ENCODE data around the gene TOE1. TPM values are rescaled to one million over a fixed set of nuclear protein-coding genes. Genes with fewer than 3 reads are reported as not detected.
A peak's percentile ranks its signal among the peaks of the same experiment; 100 is the strongest.

The TOE1 gene
- total and polyA plus RNA-seq, 9 of the 15 experiments (the other 6 are each of a cell fraction or from before 2014, with no cell fraction given) = 32.1 to 85.7 (median 38.0) TPM

DNA sequence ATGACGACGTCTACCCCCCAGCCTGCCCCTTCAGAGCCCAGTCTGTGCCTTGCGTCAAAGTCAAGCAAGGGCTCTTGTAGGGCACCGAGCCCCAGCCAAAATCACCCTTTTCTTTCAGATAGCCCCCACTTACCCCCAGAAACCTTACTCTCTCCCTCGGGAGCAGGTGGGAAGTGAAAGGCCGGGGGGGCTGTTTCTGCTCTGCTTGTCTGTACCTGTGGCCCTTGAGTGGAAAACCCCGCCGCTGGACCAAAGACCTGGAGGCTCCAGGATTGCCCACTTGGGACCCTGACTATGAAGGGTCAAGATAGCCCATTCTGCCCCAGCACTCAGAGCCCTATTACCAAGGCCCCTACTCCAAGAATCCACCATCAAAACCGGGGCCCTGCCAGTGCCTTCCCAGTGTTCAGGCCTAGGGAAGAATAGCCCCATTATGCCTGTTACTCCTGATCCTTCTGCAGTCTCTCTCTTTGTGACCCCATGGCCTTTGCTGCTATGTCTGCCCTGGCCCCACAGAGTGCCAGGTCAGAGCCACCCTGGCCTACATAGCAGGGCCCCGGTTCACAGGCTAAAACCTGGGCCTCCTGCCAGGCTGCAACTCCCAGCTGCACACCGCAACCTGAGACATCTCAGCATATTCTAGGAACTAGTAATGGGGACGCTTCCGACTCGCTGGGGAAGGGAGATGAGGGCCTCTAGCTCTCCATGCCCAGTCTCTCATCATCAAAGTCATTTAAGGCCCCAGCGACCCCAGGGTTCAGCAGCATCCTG, 35.5 kb upstream of the TOE1 start (continued):
- TF ChIP-seq CCNT2 (IDR thresholded peaks at IDR 0.05; ENCODE audit: borderline replicate concordance, extremely low read depth, insufficient read length, low read depth, low read length) (no peak), HMG20B (CRISPR knock-in tag; IDR thresholded peaks at IDR 0.05) (no peak), TAL1 (IDR thresholded peaks at IDR 0.05) (no peak), CREB1 (IDR thresholded peaks at IDR 0.05) (no peak), CREB1 (CRISPR knock-in tag; IDR thresholded peaks at IDR 0.05) (no peak), ADNP (tag; IDR thresholded peaks at IDR 0.05) (no peak), HMGN3 (IDR thresholded peaks at IDR 0.05; ENCODE audit: borderline replicate concordance, extremely low read depth, insufficient read length, low read depth, low read length) (no peak), ESRRA (IDR thresholded peaks at IDR 0.05; ENCODE audit: borderline replicate concordance, low read depth) (no peak), ZFX (CRISPR knock-in tag; IDR thresholded peaks at IDR 0.05) (peak; percentile 81), TEAD4 (IDR thresholded peaks at IDR 0.05; ENCODE audit: low read length) (0 out of 2 replicates have a peak, but pooled peaks have one; percentile 1), TEAD4 (CRISPR knock-in tag; IDR thresholded peaks at IDR 0.05; ENCODE audit: borderline replicate concordance) (no peak), EWSR1 (IDR thresholded peaks at IDR 0.05; ENCODE audit: borderline replicate concordance, low read depth, partially characterized antibody) (no peak), SIN3A (IDR thresholded peaks at IDR 0.05; ENCODE audit: borderline replicate concordance in 2 of 2, control insufficient read depth in 1 of 2, low read depth in 2 of 2, low read length in 2 of 2) (no peak), ZNF766 (CRISPR knock-in tag; conservative IDR thresholded peaks at IDR 0.05) (no peak), NCOA1 (IDR thresholded peaks at IDR 0.05; ENCODE audit: low read depth) (no peak), ZFP36 (IDR thresholded peaks at IDR 0.05; ENCODE audit: low read depth, low read length, partially characterized antibody) (no peak), ZNF696 (CRISPR knock-in tag; conservative IDR thresholded peaks at IDR 0.05) (no peak), RAD51 (IDR thresholded peaks at IDR 0.05; ENCODE audit: borderline replicate concordance, low read depth) (no peak), ZNF444 (CRISPR knock-in tag; IDR thresholded peaks at IDR 0.05) (no peak)
- TF ChIP-seq, protein P1, sequence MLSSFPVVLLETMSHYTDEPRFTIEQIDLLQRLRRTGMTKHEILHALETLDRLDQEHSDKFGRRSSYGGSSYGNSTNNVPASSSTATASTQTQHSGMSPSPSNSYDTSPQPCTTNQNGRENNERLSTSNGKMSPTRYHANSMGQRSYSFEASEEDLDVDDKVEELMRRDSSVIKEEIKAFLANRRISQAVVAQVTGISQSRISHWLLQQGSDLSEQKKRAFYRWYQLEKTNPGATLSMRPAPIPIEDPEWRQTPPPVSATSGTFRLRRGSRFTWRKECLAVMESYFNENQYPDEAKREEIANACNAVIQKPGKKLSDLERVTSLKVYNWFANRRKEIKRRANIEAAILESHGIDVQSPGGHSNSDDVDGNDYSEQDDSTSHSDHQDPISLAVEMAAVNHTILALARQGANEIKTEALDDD (IDR thresholded peaks at IDR 0.05) = peak; percentile 28; the same call in 1 of the 2 replicates
- TF ChIP-seq, protein P2, sequence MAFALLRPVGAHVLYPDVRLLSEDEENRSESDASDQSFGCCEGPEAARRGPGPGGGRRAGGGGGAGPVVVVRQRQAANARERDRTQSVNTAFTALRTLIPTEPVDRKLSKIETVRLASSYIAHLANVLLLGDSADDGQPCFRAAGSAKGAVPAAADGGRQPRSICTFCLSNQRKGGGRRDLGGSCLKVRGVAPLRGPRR (CRISPR knock-in tag; IDR thresholded peaks at IDR 0.05) = no peak
- TF ChIP-seq, protein P3, sequence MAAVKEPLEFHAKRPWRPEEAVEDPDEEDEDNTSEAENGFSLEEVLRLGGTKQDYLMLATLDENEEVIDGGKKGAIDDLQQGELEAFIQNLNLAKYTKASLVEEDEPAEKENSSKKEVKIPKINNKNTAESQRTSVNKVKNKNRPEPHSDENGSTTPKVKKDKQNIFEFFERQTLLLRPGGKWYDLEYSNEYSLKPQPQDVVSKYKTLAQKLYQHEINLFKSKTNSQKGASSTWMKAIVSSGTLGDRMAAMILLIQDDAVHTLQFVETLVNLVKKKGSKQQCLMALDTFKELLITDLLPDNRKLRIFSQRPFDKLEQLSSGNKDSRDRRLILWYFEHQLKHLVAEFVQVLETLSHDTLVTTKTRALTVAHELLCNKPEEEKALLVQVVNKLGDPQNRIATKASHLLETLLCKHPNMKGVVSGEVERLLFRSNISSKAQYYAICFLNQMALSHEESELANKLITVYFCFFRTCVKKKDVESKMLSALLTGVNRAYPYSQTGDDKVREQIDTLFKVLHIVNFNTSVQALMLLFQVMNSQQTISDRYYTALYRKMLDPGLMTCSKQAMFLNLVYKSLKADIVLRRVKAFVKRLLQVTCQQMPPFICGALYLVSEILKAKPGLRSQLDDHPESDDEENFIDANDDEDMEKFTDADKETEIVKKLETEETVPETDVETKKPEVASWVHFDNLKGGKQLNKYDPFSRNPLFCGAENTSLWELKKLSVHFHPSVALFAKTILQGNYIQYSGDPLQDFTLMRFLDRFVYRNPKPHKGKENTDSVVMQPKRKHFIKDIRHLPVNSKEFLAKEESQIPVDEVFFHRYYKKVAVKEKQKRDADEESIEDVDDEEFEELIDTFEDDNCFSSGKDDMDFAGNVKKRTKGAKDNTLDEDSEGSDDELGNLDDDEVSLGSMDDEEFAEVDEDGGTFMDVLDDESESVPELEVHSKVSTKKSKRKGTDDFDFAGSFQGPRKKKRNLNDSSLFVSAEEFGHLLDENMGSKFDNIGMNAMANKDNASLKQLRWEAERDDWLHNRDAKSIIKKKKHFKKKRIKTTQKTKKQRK (IDR thresholded peaks at IDR 0.05; ENCODE audit: borderline replicate concordance, low read depth, low read length) = no peak
- TF ChIP-seq, protein P4, sequence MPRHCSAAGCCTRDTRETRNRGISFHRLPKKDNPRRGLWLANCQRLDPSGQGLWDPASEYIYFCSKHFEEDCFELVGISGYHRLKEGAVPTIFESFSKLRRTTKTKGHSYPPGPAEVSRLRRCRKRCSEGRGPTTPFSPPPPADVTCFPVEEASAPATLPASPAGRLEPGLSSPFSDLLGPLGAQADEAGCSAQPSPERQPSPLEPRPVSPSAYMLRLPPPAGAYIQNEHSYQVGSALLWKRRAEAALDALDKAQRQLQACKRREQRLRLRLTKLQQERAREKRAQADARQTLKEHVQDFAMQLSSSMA (CRISPR knock-in tag; IDR thresholded peaks at IDR 0.05) = no peak

Measured in K562 (cell line).